GM18520 (cell line): ENCODE measurements around the gene CLEC19A.
"Not testable (repeated sequence)": the region's sequence is repeated elsewhere in the genome, so short reads cannot be mapped to it uniquely, and the experiment has no call there.

Experiments
- ATAC-seq: cut with Tn5 transposase; IDR thresholded peaks from one replicate; pipeline ENCODE4 v1.9.1; 2021; ENCODE audit not compliant: unreplicated experiment

The CLEC19A gene

DNA sequence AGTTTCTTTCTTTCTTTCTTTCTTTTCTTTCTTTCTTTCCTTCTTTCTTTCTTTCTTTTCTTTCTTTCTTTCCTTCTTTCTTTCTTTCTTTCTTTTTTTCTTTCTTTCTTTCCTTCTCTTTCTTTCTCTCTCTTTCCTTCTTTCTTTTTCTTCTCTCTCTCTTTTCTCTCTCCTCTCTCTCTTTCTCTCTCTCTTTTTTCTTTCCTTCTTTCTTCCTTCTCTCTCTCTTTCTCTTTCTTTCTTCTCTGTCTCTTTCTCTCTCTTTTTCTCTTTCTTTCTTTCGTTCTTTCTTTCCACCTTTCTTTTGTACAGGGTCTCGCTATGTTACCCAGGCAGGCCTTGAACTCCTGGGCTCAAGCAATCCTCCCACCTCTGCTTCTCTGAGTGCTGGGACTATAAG lies 35.7 kb downstream of the CLEC19A start:
- ATAC-seq, result not testable (repeated sequence)

DNA sequence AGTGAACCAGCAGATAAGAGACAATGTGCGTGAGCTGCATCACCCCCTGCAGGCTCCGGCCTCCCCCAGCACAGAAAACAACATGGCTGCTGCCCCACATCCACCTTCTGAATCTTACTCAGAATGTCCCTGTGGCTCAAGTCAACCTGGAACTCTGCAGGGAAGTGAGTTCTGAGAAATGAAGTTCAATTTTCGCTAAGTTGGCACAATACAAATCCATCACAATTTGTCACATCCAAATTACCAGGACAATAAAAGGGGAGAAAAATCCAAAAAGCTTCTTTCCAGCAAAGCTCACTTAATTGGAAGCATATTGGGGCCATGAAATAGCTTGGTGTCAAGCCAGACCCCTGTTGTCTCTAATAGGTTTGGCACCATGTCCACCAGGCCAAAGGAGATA lies 38.1 kb downstream of the CLEC19A start:
- no peak for ATAC-seq

DNA sequence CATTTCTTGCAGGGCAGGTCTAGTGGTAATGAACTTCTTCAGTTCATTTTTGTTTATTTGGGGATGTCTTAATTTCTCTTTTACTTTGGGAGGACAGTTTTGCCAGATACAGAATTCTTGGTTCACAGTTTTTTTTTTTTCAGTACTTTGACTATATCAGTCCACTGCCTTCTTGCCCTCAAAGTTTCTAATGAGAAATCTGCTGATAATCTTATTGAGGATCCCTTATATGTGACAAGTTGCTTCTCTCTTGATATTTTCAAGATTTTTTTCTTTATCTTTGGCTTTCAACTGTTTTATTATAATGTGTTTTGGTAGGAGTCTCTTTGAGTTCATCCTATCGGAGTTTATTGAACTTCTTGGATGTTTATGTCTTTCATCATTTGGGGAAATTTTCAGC lies 42.8 kb downstream of the CLEC19A start:
- ATAC-seq, result no peak

DNA sequence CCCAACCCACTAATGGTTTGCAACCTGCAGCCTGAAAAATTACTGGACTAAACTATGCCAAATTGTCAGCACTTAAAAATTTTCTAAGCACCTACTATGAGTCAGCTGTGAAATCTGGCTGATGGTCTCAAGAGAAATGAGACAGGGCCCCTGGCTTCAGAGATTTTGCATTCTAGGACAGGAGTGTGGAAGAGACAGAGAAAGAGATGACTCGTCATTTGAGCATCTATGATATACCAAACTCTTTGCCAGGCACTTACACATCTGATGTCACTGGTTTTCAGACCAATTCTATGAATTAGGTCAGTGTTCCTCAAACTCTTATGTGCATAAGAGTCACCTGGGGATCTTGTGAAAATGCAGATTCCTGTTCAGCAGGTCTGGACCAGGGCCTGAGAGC lies 44.4 kb downstream of the CLEC19A start:
- no peak for ATAC-seq

DNA sequence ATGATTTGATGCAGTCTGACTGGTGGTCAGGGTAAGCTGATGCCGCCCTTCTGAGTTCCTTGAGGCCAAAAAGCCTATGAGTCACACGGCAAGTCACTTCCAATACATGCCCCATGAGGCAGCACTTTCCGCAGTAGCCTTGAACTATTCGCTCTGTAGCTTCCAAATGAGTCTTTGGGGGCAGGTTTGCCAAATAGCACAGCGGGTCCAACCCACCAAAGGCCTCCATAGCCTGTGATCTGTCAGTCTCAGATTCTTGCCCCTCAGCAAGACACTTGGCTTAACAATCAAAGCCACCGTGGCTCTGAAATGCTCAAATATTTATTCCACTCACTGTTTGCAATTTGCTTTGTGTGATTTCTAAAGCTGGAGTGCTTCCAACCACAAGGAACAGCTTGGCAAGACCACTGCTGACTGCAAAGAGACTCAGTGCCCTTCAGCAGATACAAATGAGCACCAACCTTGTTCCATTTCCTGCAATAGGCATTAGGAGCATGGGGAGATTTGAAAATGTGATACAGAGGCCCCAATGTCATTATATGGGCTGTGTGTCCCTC lies 45.4 kb downstream of the CLEC19A start:
- no peak for ATAC-seq

DNA sequence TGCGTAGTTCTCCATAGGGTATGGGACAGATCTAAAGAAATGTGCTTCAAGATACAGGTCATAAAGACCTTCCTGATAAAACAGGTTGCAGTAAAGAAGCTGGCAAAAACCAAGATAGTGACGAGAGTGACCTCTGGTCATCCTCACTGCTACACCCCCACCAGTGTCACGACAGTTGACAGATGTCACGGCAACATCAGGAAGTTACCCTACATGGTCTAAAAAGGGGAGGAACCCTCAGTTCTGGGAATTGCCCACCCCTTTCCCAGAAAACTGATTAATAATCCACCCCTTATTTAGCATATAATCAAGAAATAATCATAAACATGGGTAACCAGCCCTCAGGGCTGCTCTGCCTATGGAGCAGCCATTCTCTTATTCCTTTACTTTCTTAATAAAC lies 46.3 kb downstream of the CLEC19A start:
- ATAC-seq, result no peak

DNA sequence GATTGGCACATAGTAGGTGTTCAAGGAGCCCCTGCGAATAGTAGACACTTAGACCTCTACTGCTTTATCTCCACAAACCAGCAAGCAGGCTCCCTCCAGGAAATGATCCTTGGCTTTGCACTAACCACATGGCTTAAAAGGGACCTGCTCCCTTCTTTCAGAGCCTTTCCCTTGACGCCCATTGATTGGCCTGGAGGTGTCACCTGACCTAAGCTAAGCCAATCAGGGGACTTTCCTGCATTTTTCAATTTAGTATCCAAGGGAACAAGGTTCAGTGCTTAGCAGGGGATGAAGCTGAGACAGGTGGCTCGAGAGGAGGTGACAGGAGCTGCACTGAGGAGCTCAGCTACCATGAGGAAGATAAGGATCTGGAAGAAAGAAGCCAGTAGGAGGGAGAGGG lies 52.8 kb downstream of the CLEC19A start:
- ATAC-seq, result no peak

DNA sequence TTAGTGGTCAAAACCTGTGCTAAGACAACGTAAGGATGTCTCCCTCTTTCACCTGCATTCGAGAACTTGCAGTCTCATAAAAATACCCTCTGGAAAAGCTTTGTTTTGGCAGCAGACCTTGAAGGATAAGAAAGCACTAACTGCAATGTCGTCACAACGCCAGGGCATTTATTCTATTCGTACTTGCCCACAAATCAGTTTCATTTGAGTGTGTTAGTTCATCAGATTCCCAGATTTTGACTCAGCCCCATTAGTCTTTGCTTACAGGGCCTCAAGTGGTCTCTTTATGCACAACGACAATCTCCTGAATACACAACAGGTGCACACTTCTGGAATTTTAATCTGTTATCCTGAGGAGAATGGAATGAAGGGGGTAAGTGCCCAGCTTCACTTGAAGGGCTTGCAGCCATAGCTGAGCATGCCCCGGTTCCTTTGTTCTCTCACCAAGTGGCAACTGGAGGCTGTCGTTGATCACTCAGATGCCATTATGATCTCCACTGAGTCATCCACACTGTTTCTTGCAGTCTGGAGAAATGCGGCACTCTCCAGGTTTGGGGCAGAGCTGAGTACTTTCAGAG lies 58.8 kb downstream of the CLEC19A start:
- no peak for ATAC-seq

DNA sequence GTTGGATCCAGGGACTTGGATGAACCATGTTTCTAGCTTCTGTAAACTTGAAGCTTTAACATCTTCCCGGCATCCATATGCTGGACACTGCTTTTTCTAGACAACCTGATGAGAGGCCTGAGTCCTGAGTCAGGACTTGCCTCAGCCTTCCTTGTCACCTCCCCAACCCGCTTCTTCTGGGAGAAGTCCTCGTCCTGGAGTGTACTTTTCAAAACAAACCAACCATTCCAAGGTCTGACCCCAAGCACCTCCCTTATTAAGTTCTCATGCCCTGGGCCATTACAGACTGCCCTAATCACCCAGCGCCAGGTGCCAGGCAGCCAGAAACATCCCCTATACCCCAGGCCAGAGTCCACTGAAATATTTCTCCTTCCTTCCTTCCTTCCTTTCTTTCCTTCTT lies 59.4 kb downstream of the CLEC19A start:
- ATAC-seq, result no peak

DNA sequence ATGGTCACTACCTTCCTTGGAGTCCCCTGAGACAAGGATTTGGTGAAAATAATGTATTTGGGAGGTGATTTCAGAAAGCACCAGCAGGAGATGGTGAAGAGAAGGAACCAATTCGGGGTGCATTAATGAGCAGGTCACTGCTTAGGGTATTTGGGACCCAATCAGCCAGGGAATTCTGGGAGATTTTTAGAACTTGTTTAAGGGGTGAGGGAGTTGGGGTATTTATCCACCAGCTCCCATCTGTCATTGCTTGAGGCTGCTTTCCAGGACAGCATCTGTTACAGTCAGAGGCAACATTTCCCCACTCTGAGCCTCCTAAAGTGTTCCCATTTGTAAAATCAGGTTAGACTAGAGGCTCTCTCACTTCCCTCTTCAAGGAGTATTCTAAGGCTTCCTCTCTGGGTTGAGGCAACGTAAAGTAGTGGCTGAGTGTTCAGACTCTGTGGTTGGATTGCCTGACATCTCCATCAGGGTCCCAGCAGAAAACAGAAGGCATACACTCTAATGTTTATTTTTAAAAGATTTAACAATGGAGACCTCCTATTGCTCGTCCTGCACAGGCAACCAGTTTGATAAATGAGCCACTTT lies 60.9 kb downstream of the CLEC19A start:
- no peak for ATAC-seq

DNA sequence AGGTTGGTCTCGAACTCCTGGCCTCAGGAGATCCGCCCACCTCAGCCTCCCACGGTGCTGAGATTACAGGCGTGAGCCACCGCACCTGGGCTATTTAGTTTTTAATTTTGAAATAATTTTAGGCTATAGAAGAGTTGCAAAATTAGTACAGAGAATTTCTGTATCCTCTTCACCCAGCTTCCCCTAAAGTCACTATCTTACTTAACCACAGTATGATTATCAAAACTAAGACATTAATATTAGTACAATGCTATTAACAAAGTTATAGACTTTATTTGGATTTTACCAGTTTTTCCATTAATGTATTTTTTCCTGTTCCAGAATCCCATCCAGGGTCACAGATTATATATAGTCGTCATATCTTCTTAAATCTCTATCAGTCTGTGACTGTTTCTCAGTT lies 62.6 kb downstream of the CLEC19A start:
- ATAC-seq, result no peak

DNA sequence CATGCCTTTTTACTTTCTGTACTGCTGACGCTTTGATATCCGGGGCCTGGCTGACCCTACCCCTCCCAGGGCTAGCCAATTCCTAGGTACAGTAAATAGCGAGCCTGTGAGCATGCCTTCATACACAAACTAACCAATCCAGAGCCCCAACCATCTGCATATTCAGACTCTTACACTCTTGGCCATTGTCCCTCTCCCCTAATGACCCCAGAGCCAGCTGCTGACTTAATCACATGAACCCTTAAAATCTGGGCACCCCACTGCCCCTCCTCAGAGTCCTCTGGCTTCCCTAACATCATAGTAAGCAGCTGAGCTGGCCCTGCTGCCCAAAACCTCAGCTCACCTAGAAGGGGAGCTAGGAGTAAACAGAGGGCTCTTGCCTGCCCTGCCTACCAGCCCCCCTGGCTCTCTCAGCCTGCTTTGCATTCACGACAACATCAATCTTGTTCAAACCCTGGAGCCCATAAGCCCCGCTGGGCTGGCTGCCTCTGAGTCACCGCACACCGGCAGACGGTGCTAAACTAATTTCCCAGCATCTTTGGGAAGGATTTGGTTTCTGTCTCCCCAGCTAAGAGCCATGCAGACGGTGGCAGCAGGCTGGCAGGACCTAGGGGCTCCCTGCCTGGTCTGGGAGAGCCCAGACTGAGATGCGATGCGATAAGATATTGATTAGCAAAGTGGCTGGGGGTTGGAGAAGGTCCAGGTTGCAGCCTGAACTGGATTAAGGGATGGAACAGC lies 63.2 kb downstream of the CLEC19A start:
- no peak for ATAC-seq

DNA sequence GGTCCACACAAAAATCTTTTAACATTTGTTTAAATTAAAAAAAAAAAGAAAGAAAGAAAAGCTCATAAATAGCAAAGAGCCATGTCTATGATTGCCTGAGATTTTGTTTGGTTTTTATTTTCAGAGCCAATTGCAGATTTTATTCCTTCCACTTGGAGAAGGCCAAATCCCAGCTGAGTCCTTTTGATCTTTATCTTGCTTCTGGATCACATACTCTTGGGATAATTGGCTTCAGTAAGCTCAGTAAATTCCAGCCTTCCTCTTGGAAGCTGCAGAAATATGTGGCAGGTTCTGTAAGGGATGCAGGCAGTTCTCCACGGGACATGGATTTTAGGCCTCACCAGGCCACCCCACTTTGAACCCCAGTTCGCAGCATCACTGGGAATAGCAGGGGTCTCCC lies 68.8 kb downstream of the CLEC19A start:
- ATAC-seq, result no peak

DNA sequence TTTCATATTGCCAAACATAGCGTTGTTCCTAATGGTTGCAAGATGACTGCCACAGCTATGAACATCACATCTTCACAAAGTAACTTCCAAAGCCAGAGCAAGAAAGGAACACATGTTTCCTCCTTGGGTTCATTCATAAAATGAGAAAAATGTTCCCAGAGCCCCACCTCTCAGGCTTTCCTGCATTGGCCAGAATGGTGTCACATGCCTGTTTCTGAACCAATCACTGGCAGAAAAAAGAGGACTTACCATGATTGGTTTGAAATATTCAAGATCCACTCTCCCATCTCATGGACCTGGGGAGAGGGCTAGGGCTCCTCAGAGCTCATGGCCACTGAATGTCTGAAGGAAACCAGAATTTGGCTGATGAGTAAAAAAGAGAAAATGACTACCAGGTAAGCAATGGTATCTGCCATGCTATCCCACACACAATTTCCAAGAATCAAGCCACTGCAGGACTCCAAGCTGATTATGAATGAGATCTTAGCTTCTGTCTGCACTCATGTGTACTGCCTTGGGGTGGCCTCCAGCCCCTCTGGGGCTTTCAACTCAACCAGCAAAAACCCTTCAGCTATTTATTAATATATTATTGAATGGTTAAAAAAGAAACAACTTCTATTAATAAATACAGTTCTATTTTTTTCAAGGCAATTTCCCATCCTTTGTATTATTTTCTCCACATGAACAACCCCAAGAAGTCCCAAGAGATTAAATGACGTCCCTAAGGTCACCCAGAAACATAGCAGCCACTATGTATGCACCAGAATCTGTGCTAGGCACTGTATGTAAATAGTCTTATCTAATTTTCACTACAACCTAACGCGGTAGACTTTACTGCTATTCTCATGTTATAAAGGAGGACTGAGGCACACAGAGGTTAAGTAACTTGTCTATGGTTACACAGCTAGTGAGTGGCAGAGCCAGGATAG lies 70.8 kb downstream of the CLEC19A start:
- ATAC-seq, result no peak

DNA sequence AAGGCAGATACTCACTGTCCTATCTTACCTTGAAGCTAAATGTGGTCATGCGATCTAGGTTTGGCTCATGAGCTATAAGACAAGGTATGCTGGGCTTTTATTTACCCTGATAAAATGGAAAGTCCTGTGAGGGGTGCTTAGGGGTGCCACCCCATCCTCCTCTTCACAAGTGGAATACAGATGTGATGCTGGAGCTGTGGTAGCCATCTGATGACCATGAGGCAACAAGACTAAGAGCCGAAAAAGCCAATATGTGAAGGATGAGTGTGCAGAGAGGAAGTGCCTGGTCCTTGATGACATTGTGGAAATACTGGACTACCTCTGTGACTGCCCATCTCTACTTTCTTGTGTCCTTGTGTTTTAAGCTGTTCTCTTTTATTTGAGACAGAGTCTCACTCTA lies 74.0 kb downstream of the CLEC19A start:
- ATAC-seq, result no peak
